ENCODE results near the gene EPN1. TPM values are rescaled to one million over a fixed set of nuclear protein-coding genes. Genes with fewer than 3 reads are reported as not detected.

EPN1 gene
- total and polyA plus RNA-seq, 9 of the 15 experiments (the other 6 are each of a cell fraction or from before 2014, with no cell fraction given), result 0.08 to 138 (median 12.7) TPM

GRCh38 chr19:55674841-55675660, at the start of gene EPN1 (continued):
- TF ChIP-seq CUX1 (CRISPR knock-in tag; IDR thresholded peaks at IDR 0.05) (no peak), YBX1 (IDR thresholded peaks at IDR 0.05) (no peak), JUN (IDR thresholded peaks at IDR 0.05; ENCODE audit: borderline replicate concordance, low read depth, low read length) (peak; percentile 13; the same call in 1 of the 2 replicates), JUN (CRISPR knock-in tag; IDR thresholded peaks at IDR 0.05; ENCODE audit: borderline replicate concordance) (peak; percentile 59; the same call in 1 of the 2 replicates), ZBTB8A (IDR thresholded peaks at IDR 0.05; ENCODE audit: partially characterized antibody) (no peak), HDGF (IDR thresholded peaks at IDR 0.05) (no peak), POLR2G (IDR thresholded peaks at IDR 0.05; ENCODE audit: low read depth, low read length) (peak; percentile 90), ETV6 (IDR thresholded peaks at IDR 0.05; ENCODE audit: borderline replicate concordance in 1 of 2, low read depth in 2 of 2, low read length in 1 of 2) (peak; percentile 82 to 83; a peak in 2 of 4 replicates), ETV6 (CRISPR knock-in tag; IDR thresholded peaks at IDR 0.05; ENCODE audit: borderline replicate concordance) (no peak)
- TF ChIP-seq, protein P1, sequence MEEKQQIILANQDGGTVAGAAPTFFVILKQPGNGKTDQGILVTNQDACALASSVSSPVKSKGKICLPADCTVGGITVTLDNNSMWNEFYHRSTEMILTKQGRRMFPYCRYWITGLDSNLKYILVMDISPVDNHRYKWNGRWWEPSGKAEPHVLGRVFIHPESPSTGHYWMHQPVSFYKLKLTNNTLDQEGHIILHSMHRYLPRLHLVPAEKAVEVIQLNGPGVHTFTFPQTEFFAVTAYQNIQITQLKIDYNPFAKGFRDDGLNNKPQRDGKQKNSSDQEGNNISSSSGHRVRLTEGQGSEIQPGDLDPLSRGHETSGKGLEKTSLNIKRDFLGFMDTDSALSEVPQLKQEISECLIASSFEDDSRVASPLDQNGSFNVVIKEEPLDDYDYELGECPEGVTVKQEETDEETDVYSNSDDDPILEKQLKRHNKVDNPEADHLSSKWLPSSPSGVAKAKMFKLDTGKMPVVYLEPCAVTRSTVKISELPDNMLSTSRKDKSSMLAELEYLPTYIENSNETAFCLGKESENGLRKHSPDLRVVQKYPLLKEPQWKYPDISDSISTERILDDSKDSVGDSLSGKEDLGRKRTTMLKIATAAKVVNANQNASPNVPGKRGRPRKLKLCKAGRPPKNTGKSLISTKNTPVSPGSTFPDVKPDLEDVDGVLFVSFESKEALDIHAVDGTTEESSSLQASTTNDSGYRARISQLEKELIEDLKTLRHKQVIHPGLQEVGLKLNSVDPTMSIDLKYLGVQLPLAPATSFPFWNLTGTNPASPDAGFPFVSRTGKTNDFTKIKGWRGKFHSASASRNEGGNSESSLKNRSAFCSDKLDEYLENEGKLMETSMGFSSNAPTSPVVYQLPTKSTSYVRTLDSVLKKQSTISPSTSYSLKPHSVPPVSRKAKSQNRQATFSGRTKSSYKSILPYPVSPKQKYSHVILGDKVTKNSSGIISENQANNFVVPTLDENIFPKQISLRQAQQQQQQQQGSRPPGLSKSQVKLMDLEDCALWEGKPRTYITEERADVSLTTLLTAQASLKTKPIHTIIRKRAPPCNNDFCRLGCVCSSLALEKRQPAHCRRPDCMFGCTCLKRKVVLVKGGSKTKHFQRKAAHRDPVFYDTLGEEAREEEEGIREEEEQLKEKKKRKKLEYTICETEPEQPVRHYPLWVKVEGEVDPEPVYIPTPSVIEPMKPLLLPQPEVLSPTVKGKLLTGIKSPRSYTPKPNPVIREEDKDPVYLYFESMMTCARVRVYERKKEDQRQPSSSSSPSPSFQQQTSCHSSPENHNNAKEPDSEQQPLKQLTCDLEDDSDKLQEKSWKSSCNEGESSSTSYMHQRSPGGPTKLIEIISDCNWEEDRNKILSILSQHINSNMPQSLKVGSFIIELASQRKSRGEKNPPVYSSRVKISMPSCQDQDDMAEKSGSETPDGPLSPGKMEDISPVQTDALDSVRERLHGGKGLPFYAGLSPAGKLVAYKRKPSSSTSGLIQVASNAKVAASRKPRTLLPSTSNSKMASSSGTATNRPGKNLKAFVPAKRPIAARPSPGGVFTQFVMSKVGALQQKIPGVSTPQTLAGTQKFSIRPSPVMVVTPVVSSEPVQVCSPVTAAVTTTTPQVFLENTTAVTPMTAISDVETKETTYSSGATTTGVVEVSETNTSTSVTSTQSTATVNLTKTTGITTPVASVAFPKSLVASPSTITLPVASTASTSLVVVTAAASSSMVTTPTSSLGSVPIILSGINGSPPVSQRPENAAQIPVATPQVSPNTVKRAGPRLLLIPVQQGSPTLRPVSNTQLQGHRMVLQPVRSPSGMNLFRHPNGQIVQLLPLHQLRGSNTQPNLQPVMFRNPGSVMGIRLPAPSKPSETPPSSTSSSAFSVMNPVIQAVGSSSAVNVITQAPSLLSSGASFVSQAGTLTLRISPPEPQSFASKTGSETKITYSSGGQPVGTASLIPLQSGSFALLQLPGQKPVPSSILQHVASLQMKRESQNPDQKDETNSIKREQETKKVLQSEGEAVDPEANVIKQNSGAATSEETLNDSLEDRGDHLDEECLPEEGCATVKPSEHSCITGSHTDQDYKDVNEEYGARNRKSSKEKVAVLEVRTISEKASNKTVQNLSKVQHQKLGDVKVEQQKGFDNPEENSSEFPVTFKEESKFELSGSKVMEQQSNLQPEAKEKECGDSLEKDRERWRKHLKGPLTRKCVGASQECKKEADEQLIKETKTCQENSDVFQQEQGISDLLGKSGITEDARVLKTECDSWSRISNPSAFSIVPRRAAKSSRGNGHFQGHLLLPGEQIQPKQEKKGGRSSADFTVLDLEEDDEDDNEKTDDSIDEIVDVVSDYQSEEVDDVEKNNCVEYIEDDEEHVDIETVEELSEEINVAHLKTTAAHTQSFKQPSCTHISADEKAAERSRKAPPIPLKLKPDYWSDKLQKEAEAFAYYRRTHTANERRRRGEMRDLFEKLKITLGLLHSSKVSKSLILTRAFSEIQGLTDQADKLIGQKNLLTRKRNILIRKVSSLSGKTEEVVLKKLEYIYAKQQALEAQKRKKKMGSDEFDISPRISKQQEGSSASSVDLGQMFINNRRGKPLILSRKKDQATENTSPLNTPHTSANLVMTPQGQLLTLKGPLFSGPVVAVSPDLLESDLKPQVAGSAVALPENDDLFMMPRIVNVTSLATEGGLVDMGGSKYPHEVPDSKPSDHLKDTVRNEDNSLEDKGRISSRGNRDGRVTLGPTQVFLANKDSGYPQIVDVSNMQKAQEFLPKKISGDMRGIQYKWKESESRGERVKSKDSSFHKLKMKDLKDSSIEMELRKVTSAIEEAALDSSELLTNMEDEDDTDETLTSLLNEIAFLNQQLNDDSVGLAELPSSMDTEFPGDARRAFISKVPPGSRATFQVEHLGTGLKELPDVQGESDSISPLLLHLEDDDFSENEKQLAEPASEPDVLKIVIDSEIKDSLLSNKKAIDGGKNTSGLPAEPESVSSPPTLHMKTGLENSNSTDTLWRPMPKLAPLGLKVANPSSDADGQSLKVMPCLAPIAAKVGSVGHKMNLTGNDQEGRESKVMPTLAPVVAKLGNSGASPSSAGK (IDR thresholded peaks at IDR 0.05), result no peak
